SK-N-MC (cell line): Measurements from ENCODE around the gene FAM120A.

Source experiments
- DNase-seq: peaks from one replicate; pipeline ENCODE4 v3.0.0-alpha.2; 2011; ENCODE audit warnings: low read depth, low spot score
- H3K27ac ChIP-seq: fragments of 200-600 bp; sonication (generic); 2 replicates; pipeline ENCODE4 v1.5.1; 2016; ENCODE audit warnings: mixed run types
- H3K36me3 ChIP-seq: fragments of 200-600 bp; sonication (generic); 2 replicates; pipeline ENCODE4 v1.6.1; 2017; ENCODE audit warnings: antibody characterized with exemption, low read length, mixed read lengths; ENCODE audit not compliant: insufficient read depth
- H3K4me3 ChIP-seq: fragments of 200-600 bp; sonication (generic); 2 replicates; pipeline ENCODE4 v1.5.1; 2016
- H3K9ac ChIP-seq: fragments of 200-600 bp; sonication (generic); 2 replicates; pipeline ENCODE4 v1.8.0; 2017; ENCODE audit warnings: mixed run types, mixed read lengths; ENCODE audit not compliant: insufficient read length
- H3K9me3 ChIP-seq: fragments of 200-600 bp; sonication (generic); 2 replicates; pipeline ENCODE4 v1.6.1; 2017; ENCODE audit warnings: low read depth, mild to moderate bottlenecking, antibody characterized with exemption, low read length, moderate library complexity, mixed read lengths
- EZH2 ChIP-seq: fragments of 200-600 bp; sonication (generic); IDR thresholded peaks from one replicate; pipeline ENCODE4 v1.6.1; 2017; ENCODE audit warnings: antibody characterized with exemption
- FOXP2 ChIP-seq: optimal IDR thresholded peaks from 2 replicates; pipeline ENCODE3; 2011; ENCODE audit warnings: mild to moderate bottlenecking, moderate library complexity; ENCODE audit not compliant: insufficient read depth; ENCODE audit errors: extremely low read length, control extremely low read depth
- POLR2AphosphoS5 ChIP-seq: IDR thresholded peaks from 2 replicates; pipeline ENCODE4 v1.6.1; 2012; ENCODE audit warnings: mild to moderate bottlenecking, low read depth, low read length, borderline replicate concordance

FAM120A gene

DNA sequence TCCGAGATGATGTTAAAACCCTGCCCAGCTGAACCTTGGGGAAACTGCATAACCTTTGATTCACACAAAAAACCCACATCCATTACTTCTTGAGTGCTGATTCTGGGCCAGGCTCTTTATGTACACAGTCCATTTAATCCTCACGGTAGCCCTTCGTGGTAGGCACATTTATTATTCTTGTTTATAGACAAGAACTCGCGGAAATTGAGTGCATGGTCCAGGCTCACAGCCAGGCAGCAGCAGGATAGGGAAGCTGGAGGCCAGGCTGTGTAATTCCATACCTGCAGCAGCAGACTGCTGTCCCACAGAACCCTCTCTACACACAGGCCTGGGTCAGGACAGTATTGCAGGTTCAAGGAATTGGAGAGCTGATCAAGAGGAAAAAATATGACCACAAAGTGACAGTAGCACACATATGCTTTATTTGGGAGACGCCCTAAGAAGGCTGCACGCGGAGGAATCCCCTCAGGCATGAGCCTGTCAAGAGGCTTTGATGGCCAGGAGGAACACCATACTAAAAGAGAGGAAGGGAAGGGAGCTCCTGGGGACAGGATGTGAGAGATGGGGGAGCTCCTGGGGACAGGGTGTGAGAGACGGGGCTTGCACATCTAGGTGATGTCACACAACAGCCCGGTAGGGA lies 28.4 kb upstream of the FAM120A start:
- no peaks in the 10 kb centered on the region for H3K9me3 ChIP-seq
- H3K9ac ChIP-seq: no peak overlapping the region
- no peak overlapping the region for H3K27ac ChIP-seq
- H3K4me3 ChIP-seq: no peak overlapping the region
- H3K36me3 ChIP-seq: no peaks in the 10 kb centered on the region
- no peak for DNase-seq
- TF ChIP-seq POLR2AphosphoS5 (no peak), FOXP2 (no peak), EZH2 (no peak)

DNA sequence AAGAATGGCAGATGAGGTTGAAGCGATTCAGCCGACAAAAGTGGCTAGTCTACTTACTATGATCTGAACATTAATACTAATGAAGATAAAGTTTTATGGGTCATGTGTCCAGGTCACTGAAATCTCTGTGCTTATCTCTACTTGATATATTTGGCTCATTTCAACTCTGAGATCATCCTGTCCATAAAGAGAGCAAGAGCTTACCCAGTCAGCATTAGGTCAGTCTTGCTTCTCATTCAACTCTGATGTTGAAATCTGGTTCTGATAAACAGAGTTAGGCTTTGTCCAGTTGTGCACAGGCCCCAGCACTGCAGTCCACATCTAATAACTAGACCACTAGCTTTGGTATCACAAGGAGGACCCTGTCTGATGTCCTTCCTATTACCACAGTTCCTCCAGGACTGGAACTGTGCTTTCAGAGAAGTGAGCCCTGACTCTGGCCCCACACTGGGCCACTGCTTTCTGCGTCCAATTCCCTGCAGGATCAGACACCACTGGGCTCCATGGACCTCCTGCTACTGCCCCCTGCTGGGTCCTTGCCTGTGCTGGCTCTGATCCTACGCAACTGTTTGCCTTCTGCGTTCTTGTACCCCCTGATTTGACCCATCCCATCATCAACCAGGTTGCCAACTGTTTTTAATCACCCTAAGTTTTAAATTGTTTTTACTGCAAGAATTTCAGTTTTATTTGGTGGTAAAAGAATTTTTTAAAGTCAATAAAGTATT lies 23.7 kb upstream of the FAM120A start:
- Histone ChIP-seq H3K27ac (no peak overlapping the region), H3K36me3 (no peaks in the 10 kb centered on the region), H3K4me3 (no peak overlapping the region), H3K9me3 (no peaks in the 10 kb centered on the region), H3K9ac (no peak overlapping the region)
- DNase-seq: no peak
- TF ChIP-seq POLR2AphosphoS5 (no peak), FOXP2 (no peak), EZH2 (no peak)

DNA sequence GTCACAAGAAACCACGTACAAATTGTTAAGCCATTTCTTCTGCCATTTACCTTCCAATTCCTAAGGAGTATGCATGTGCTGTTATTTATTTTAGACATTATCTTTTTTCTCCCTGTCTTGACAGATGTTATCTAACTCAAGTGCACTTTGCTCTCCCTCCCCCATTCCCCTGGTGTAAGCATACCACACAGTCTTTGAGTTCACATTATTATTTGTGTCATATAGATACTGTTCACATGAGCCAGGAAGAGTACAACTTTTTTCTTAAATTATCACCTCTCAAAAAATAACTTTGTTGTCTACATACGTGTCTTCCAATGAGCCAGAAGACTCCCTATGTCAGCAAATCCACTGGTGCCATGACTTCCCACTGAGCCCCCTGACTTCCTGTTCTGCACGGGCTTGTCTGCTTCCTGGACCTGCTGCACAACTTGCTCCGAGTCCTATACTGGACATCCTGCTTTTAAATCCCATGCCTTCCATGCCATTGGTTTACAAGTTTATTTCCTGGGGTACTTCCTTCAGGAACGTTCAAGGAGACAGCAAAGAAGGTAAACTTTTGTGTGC lies 19.9 kb upstream of the FAM120A start:
- H3K36me3 ChIP-seq: no peaks in the 10 kb centered on the region
- TF ChIP-seq EZH2: no peak
- 0 out of 2 replicates have a peak, but pooled peaks have one; percentile 12 for TF ChIP-seq POLR2AphosphoS5
- TF ChIP-seq FOXP2: no peak
- H3K9ac ChIP-seq: no peak overlapping the region
- no peaks in the 10 kb centered on the region for H3K9me3 ChIP-seq
- H3K27ac ChIP-seq: no peak overlapping the region; the same call in 1 of the 2 replicates
- no peak for DNase-seq
- peak overlapping the region; percentile 65 for H3K4me3 ChIP-seq

DNA sequence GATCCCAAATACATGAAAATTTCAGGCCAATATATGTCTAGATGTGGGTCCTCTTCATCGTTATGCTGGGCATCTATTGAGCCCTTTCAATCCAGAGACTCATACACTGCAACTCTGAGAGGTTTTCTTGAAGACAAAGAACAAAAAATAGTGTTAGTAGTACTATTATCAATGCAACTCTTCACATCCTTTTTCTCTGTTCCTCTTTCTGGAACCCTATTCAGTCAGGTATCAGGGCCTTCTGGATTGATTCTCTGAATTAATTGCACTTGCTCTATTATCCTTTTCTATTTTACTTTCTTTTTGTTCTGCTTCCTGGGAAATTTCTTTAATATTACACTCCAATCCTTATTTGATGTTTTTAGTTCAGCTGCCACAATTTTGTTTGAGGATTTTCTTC lies 18.5 kb upstream of the FAM120A start:
- Histone ChIP-seq H3K9ac (no peak overlapping the region), H3K27ac (no peak overlapping the region), H3K9me3 (no peaks in the 10 kb centered on the region), H3K4me3 (no peak overlapping the region), H3K36me3 (no peaks in the 10 kb centered on the region)
- TF ChIP-seq FOXP2 (no peak), POLR2AphosphoS5 (no peak), EZH2 (no peak)
- no peak for DNase-seq

DNA sequence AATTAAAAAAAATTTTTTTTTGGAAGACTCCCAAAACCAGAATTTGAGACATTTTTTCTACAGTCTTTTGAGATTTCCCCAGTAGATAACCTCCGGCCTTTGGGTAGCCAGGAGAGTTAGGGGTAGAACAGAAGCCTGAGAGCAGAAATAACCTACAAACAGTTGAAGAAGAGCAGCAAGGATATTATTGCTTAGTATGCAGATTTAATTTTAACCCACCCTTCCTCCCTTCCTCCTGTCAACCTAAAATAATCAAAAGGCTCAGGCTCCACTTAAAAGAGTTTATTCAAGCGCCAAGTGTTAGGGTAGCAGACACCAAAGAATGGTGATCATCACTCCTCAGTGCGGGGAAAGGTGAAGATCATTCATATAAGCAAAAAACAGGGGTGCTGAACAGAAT lies 17.4 kb upstream of the FAM120A start:
- no peak overlapping the region for H3K27ac ChIP-seq
- TF ChIP-seq EZH2: no peak
- no peak for TF ChIP-seq POLR2AphosphoS5
- TF ChIP-seq FOXP2: no peak
- no peaks in the 10 kb centered on the region for H3K9me3 ChIP-seq
- H3K9ac ChIP-seq: no peak overlapping the region
- H3K36me3 ChIP-seq: no peaks in the 10 kb centered on the region
- no peak overlapping the region for H3K4me3 ChIP-seq
- DNase-seq: no peak

DNA sequence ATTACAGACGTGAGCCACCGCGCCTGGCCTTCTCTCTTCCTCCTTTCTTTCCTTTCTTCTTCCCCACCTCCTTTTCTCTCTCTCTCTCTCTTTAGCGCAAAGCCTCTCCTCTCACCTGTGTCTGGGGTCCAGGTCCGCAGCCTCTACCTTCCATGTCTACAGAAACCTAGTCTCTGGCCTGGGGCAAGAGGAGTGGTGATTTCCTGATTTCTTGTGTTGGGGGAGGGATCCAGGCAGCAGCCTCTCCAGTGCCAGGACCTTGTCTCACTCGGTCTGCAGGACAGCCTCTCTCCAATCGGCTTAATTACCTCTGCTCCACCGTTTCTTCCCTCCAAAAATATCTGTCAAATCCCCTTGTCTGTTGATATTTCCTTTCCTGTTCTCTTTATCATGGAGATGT lies 16.1 kb upstream of the FAM120A start:
- Histone ChIP-seq H3K27ac (no peak overlapping the region), H3K36me3 (no peaks in the 10 kb centered on the region), H3K4me3 (no peak overlapping the region), H3K9me3 (no peaks in the 10 kb centered on the region), H3K9ac (no peak overlapping the region)
- DNase-seq: no peak
- TF ChIP-seq POLR2AphosphoS5 (no peak), FOXP2 (no peak), EZH2 (no peak)

DNA sequence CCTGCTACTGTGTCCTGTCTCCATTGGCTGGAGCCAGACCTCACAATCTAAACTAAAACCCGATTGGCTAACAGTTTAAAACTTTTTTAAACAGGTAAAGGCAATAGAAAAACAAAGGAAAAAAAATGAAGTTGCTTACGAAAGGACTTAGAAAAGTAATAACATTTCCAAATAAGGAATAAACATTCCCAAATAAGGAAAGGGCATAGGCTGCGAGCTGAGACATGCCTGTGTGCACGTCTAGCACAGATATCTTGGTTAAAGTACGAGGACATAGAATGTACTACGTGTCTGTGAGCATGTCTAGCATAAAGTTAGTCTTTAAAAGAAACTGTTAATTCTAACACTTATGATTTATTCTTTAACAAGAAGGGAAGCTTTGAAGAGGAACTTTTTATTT lies 15.3 kb upstream of the FAM120A start:
- Histone ChIP-seq H3K9ac (no peak overlapping the region), H3K9me3 (no peaks in the 10 kb centered on the region), H3K27ac (no peak overlapping the region), H3K36me3 (no peaks in the 10 kb centered on the region), H3K4me3 (no peak overlapping the region)
- no peak for DNase-seq
- no peak for TF ChIP-seq FOXP2
- no peak for TF ChIP-seq POLR2AphosphoS5
- no peak for TF ChIP-seq EZH2

DNA sequence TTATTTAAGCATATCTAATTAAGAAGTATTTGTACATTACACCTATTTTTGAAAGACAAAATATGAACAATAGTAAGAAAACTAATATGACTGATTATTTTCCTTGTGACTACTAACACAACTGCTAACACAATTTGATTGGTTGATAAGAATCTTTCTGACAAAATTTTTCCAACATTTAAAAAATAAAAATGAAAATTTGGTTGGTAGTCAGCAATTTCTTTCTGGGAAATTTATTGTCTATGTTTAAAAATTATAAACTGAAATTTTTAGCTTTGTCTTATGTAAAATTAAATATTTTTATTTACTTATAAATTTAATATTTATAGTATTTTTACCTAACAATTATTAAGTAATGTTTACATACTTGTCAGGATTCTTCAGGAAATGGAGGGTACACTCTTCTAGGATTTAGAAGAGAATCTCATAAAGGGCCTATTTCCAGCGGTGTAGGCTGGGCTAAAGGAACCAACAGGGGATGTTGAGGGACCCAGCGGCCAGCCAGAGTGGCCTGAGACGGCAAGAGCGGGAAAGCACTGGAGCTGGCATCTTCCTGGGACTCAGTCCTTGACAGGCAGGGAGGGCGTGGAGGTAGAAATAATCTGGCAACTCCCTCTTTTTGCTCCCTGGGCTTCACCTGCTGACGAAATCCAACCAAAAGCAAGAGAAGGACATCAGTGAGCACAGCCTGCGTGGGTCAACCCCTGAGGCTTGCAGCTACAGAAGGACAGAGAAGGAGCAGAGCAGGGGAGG lies 14.7 kb upstream of the FAM120A start:
- Histone ChIP-seq H3K9ac (no peak overlapping the region), H3K4me3 (no peak overlapping the region), H3K27ac (no peak overlapping the region), H3K36me3 (no peaks in the 10 kb centered on the region), H3K9me3 (no peaks in the 10 kb centered on the region)
- DNase-seq: no peak
- TF ChIP-seq EZH2: no peak
- TF ChIP-seq FOXP2: no peak
- no peak for TF ChIP-seq POLR2AphosphoS5
